ENCODE measurements around the gene MEF2D.
A peak's percentile ranks its signal among the peaks of the same experiment; 100 is the strongest.

The MEF2D gene

GRCh38 chr1:156511644-156512043, 11.1 kb upstream of the MEF2D start:
- Histone ChIP-seq H3K9ac (ENCODE audit: low read length) (no peak overlapping the region), H3K27me3 (replicated peaks; ENCODE audit: insufficient read depth, low read length) (no peaks in the 10 kb centered on the region), H3K79me2 (ENCODE audit: low read length) (no peaks in the 10 kb centered on the region), H2AFZ (ENCODE audit: low read length) (no peak overlapping the region), H3K4me1 (ENCODE audit: low read length) (peaks cover 11% of the 10 kb centered on the region), H4K20me1 (ENCODE audit: insufficient read depth, low read length) (no peaks in the 10 kb centered on the region), H3K27ac (ENCODE audit: low read length) (no peak overlapping the region), H3K4me2 (ENCODE audit: low read depth, low read length) (no peak overlapping the region), H3K4me3 (ENCODE audit: low read length) (no peak overlapping the region), H3K9me3 (replicated peaks; ENCODE audit: insufficient read depth, low read length) (no peaks in the 10 kb centered on the region), H3F3A (ENCODE audit: insufficient read depth, low read length) (no peaks in the 10 kb centered on the region), H3K36me3 (replicated peaks; ENCODE audit: insufficient read depth, low read length) (no peaks in the 10 kb centered on the region), H3K9me2 (replicated peaks; ENCODE audit: insufficient read depth, low read length) (no peaks in the 10 kb centered on the region)
- DNase-seq, result peak; percentile 4
- TF ChIP-seq EZH2phosphoT487 (IDR thresholded peaks at IDR 0.05; ENCODE audit: low read length) (no peak), EZH2 (optimal IDR thresholded peaks at IDR 0.05; ENCODE audit: low read depth, low read length) (no peak), CTCF (IDR thresholded peaks at IDR 0.05; ENCODE audit: low read length) (no peak)

GRCh38 chr1:156510709-156511108, 10.1 kb upstream of the MEF2D start:
- H3K9me2 ChIP-seq (replicated peaks; ENCODE audit: insufficient read depth, low read length), result no peaks in the 10 kb centered on the region
- peak; percentile 4 for DNase-seq
- H3K79me2 ChIP-seq (ENCODE audit: low read length), result no peaks in the 10 kb centered on the region
- TF ChIP-seq EZH2 (optimal IDR thresholded peaks at IDR 0.05; ENCODE audit: low read depth, low read length) (no peak), EZH2phosphoT487 (IDR thresholded peaks at IDR 0.05; ENCODE audit: low read length) (no peak), CTCF (IDR thresholded peaks at IDR 0.05; ENCODE audit: low read length) (no peak)
- no peaks in the 10 kb centered on the region for H4K20me1 ChIP-seq (ENCODE audit: insufficient read depth, low read length)
- no peaks in the 10 kb centered on the region for H3K9me3 ChIP-seq (replicated peaks; ENCODE audit: insufficient read depth, low read length)
- H3K27ac ChIP-seq (ENCODE audit: low read length), result no peak overlapping the region
- no peak overlapping the region for H2AFZ ChIP-seq (ENCODE audit: low read length)
- H3K4me3 ChIP-seq (ENCODE audit: low read length), result no peak overlapping the region
- no peak overlapping the region for H3K4me2 ChIP-seq (ENCODE audit: low read depth, low read length)
- H3K36me3 ChIP-seq (replicated peaks; ENCODE audit: insufficient read depth, low read length), result no peaks in the 10 kb centered on the region
- no peak overlapping the region for H3K9ac ChIP-seq (ENCODE audit: low read length)
- 0 out of 2 replicates have a peak, but pooled peaks cover 6% of the 10 kb centered on the region for H3F3A ChIP-seq (ENCODE audit: insufficient read depth, low read length)
- no peaks in the 10 kb centered on the region for H3K27me3 ChIP-seq (replicated peaks; ENCODE audit: insufficient read depth, low read length)
- H3K4me1 ChIP-seq (ENCODE audit: low read length), result peaks cover 16% of the 10 kb centered on the region

GRCh38 chr1:156509424-156510034, 9.0 kb upstream of the MEF2D start:
- no peaks in the 10 kb centered on the region for H3K79me2 ChIP-seq (ENCODE audit: low read length)
- H3K4me1 ChIP-seq (ENCODE audit: low read length), result peaks cover 22% of the 10 kb centered on the region
- no peak for TF ChIP-seq EZH2 (optimal IDR thresholded peaks at IDR 0.05; ENCODE audit: low read depth, low read length)
- no peak for TF ChIP-seq CTCF (IDR thresholded peaks at IDR 0.05; ENCODE audit: low read length)
- TF ChIP-seq EZH2phosphoT487 (IDR thresholded peaks at IDR 0.05; ENCODE audit: low read length), result no peak
- no peaks in the 10 kb centered on the region for H4K20me1 ChIP-seq (ENCODE audit: insufficient read depth, low read length)
- peak; percentile 5 for DNase-seq
- H3K36me3 ChIP-seq (replicated peaks; ENCODE audit: insufficient read depth, low read length), result no peaks in the 10 kb centered on the region
- H3K4me2 ChIP-seq (ENCODE audit: low read depth, low read length), result no peak overlapping the region
- H3K9me2 ChIP-seq (replicated peaks; ENCODE audit: insufficient read depth, low read length), result no peaks in the 10 kb centered on the region
- no peaks in the 10 kb centered on the region for H3K9me3 ChIP-seq (replicated peaks; ENCODE audit: insufficient read depth, low read length)
- no peak overlapping the region for H3K9ac ChIP-seq (ENCODE audit: low read length)
- no peak overlapping the region for H2AFZ ChIP-seq (ENCODE audit: low read length)
- peaks cover 9% of the 10 kb centered on the region for H3F3A ChIP-seq (ENCODE audit: insufficient read depth, low read length)
- no peaks in the 10 kb centered on the region for H3K27me3 ChIP-seq (replicated peaks; ENCODE audit: insufficient read depth, low read length)
- H3K4me3 ChIP-seq (ENCODE audit: low read length), result no peak overlapping the region
- H3K27ac ChIP-seq (ENCODE audit: low read length), result no peak overlapping the region

Data from MM.1S (cell line).